Pulmonary artery endothelial cell (primary cell): ENCODE measurements around the gene UTF1. TPM values are rescaled to one million over a fixed set of nuclear protein-coding genes. Genes with fewer than 3 reads are reported as not detected.

Experiments used
- DNase-seq: peaks from one replicate; pipeline ENCODE4 v3.0.0-alpha.2; 2011; ENCODE audit warnings: low read depth, low spot score
- total RNA-seq: library from RNA; depleted of rRNA; stranded (reverse); fragments of >200 nt; gene quantifications from 2 replicates; pipeline ENCODE4 v1.2.3, GENCODE V29; 2014

Gene UTF1
- total RNA-seq, 1 donor from 2014 or later = not detected

DNA sequence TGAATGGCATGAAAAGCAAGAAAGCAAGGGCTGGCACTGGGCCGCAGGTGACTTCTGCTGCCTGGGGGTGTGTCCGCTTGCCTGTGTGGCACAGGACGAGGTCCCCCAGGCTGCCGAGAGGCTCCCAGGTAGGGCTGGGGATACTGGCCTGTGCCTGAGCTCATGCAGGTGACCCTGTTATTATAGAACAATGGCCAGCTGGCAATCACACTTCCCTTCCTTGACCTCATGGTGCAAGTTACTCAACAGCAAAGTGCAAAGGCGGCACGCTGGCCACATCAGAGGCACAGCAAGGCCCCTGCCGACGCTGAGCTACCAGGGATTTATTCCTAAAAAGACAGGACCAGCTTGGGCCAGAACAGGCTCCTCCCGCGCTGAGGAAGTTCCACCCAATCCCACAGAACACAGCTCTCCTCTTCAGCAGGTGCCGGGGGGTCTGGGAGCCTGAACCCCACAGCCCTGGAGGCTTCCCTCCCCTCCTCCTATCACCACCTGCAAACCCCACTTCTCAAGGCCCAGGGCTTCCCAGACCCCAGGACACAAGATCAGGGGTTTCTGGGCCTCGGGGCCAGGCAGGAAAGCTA, 48.1 kb downstream of the UTF1 start:
- no peak for DNase-seq

DNA sequence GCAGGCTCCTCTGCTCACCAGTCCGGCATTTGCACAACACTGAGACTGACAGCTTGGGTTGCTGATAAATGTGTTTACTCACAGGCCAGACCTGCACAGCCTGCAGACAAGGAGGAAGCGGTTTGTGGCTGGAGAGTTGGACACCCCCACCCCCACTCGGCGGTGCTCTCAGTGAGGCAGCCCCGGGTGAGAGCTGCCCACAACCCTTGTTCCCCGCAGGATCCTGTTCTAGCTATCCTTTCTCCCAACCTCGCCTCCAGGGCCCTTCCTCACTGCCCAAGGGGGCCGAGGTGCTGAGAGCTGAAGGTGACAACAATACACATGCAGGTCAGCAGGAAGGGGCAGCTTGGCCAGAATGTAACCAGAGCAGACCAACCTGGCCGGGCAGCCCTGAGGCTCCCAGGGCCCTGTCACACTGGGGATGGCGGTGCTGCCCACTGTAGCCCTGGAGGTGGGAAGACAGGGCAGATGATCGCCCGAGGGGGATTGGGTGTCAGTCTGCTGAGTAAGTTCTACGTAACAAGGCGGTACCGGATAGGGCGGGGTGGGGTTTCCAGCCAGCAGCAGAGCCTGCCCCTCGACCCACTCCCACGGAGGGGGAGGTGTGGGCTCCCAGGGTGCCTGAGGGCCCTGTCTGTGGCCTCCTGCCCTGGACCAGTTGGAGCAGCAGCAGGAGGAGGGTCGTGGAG, 48.7 kb downstream of the UTF1 start:
- DNase-seq = no peak

DNA sequence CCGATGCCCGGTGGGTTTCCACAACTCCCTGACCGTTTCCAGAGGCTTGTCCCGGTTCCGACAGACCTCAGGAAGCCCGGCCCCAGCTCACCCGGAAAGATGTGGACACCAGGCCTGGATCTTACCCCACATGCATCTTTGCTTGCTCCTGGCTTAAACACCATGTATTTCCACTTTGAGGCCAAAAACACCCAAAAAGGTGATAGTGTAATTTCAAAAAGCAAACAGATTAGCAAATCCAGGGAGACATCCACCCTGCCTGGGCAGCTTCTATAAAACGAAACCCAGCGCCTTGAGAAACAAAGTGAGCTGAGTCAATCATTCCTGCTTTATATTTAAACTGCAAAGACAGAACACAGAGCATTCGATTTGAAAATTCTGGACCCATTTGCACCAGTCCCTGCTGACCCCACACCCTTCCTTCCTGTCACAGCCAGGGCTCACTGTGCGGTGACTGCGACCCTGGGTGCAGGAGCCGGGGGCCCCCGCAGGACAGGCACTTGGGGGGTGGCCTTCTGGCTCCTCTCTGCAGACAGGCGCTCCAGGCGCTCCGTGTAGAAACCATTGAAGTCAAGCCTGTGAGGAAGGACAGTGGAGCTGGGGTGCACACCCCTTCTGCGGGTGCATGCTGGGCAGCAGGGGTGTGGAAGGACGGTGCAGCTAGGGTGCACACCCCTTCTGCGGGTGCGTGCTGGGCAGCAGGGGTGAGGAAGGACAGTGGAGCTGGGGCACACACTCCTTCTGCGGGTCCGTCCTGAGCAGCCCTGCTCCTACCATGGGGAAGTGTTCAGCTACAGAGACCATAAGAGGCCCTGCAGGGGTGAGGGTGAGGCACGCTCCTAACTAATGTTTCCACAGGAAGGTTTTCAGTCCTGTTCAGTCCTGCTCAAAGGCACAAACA, 49.6 kb downstream of the UTF1 start:
- DNase-seq = no peak

DNA sequence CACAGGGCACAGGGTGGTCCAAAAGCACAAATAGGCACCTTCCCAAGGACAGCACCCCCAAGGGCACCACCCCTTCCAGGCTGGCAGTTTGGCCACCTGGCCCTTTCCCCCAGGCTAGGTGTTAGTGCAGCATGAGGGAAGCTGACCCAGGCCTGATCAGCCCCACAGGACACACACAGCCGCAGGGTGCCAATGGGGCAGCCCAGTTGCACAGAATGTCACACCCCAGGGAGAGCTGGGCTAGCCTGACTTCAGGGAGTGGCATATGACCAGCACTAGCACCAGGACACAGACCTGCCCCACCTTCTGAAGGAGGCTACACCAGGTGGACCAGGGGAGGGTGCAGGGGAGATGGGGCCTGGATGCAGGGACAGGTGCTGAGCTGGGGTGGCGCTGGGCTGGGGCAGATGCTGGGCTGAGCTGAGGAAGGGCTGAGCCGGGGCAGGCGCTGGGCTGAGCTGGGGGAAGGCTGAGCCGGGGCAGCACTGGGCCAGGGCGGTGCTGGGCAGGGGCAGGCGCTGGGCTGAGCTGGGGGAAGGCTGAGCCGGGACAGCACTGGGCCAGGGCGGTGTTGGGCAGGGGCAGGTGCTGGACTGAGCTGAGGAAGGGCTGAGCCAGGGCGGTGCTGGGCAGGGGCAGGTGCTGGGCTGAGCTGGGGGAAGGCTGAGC, 50.5 kb downstream of the UTF1 start:
- DNase-seq = no peak

DNA sequence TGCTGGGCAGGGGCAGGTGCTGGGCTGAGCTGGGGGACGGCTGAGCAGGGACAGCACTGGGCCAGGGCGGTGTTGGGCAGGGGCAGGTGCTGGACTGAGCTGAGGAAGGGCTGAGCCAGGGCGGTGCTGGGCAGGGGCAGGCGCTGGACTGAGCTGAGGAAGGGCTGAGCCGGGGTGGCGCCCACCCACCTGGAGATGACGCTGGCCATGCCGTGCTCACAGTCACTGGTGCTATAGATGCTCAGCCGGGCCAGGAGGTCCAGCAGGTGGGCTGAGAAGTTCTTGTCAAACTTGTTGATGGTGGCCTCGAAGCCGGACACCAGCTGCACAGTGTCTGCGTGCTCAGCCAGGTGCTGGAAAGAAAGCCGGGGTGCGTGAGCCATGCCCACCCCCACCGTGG, 51.1 kb downstream of the UTF1 start:
- DNase-seq = no peak

Other genes with a start within 250 kb of the UTF1 start
- gene ADGRA1, start 142.3 kb upstream of the UTF1 start, total RNA-seq = not detected in 2 replicates
- gene KNDC1, start 70.0 kb upstream of the UTF1 start, total RNA-seq = not detected in 2 replicates
- not detected in 2 replicates for gene VENTX, start 7.6 kb downstream of the UTF1 start, total RNA-seq
- 0.33 and 0.46 TPM in 2 replicates for gene ADAM8, start 46.7 kb downstream of the UTF1 start, total RNA-seq
- 59.4 and 60.9 TPM in 2 replicates for gene TUBGCP2, start 78.7 kb downstream of the UTF1 start, total RNA-seq
- gene ZNF511, start 78.7 kb downstream of the UTF1 start, total RNA-seq = 27.4 and 40.4 TPM in 2 replicates
- gene CALY, start 106.7 kb downstream of the UTF1 start, total RNA-seq = not detected in 2 replicates
- not detected in 2 replicates for gene PRAP1, start 117.2 kb downstream of the UTF1 start, total RNA-seq
- 9.3 and 32.9 TPM in 2 replicates for gene FUOM, start 127.8 kb downstream of the UTF1 start, total RNA-seq
- 60.3 and 63.4 TPM in 2 replicates for gene ECHS1, start 143.1 kb downstream of the UTF1 start, total RNA-seq
- 5.8 and 8.8 TPM in 2 replicates for gene PAOX, start 149.0 kb downstream of the UTF1 start, total RNA-seq
- 46.0 and 56.7 TPM in 2 replicates for gene MTG1, start 163.9 kb downstream of the UTF1 start, total RNA-seq
- not detected in 2 replicates for gene SPRN, start 194.4 kb downstream of the UTF1 start, total RNA-seq
- gene SCART1, start 223.7 kb downstream of the UTF1 start, total RNA-seq = 0.25 and 0.73 TPM in 2 replicates